Mononuclear cell (primary cell): ENCODE measurements around the gene SLC38A1. TPM values are rescaled to one million over a fixed set of nuclear protein-coding genes. Genes with fewer than 3 reads are reported as not detected.
"Not testable (repeated sequence)": the region's sequence is repeated elsewhere in the genome, so short reads cannot be mapped to it uniquely, and the experiment has no call there.

ENCODE experiments used
- H3K27me3 ChIP-seq: 2 replicates; pipeline ENCODE4 v1.6.0; 2011; ENCODE audit warnings: low read length, control low read depth; ENCODE audit not compliant: insufficient read depth
- H3K4me1 ChIP-seq: 2 replicates; pipeline ENCODE4 v1.5.1; 2011; ENCODE audit warnings: mild to moderate bottlenecking, low read length, control low read depth; ENCODE audit not compliant: insufficient read depth
- H3K4me3 ChIP-seq: 2 replicates; pipeline ENCODE4 v1.5.1; 2011; ENCODE audit warnings: mild to moderate bottlenecking, low read length, moderate library complexity
- H3K9me3 ChIP-seq: 2 replicates; pipeline ENCODE4 v1.5.1; 2011; ENCODE audit warnings: low read depth, mild to moderate bottlenecking, control low read depth, low read length
- total RNA-seq: library from RNA; depleted of rRNA; stranded (reverse); fragments of >200 nt; gene quantifications from one replicate; pipeline ENCODE4 v1.2.3, GENCODE V29; 2012

Gene SLC38A1
- total RNA-seq, 1 donor: 308 TPM

- H3K9me3 ChIP-seq: no peaks in the 10 kb centered on the region
- no peak overlapping the region for H3K4me3 ChIP-seq
- peaks cover 47% of the 10 kb centered on the region for H3K4me1 ChIP-seq
- H3K27me3 ChIP-seq: no peaks in the 10 kb centered on the region
These were observed 58.6 kb downstream of the SLC38A1 start for GRCh38 chr12:46209914-46210872.

- H3K4me3 ChIP-seq: no peak overlapping the region
- H3K27me3 ChIP-seq: no peaks in the 10 kb centered on the region
- no peaks in the 10 kb centered on the region for H3K9me3 ChIP-seq
- H3K4me1 ChIP-seq: peaks cover 40% of the 10 kb centered on the region
These were observed 59.7 kb downstream of the SLC38A1 start for GRCh38 chr12:46209170-46209569.

- no peaks in the 10 kb centered on the region for H3K27me3 ChIP-seq
- H3K4me3 ChIP-seq: no peak overlapping the region
- no peaks in the 10 kb centered on the region for H3K9me3 ChIP-seq
- peaks cover 37% of the 10 kb centered on the region for H3K4me1 ChIP-seq
These were observed 60.5 kb downstream of the SLC38A1 start for GRCh38 chr12:46208370-46208769.

DNA sequence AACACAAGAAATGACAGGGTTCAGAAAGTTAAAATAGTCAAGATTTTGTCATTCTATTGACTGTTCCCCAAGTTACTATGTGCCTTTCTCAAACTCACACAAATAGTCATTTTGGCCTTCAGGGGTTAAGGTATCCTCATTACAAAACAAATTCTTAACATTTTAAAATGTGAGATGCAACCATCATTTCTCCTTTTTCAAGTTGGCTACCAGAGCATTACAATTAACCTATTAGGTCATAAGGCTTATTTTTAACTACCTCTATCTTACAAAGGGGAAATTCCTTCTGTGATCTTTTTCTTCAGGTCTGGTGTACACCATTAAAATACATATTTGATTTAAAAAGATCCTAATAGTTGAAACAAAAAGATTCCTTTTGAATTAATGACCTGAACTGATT is 61.2 kb downstream of the SLC38A1 start:
- Histone ChIP-seq H3K9me3 (no peaks in the 10 kb centered on the region), H3K4me3 (no peak overlapping the region), H3K27me3 (no peaks in the 10 kb centered on the region), H3K4me1 (peaks cover 30% of the 10 kb centered on the region)

- Histone ChIP-seq H3K9me3 (no peaks in the 10 kb centered on the region), H3K4me1 (peaks cover 25% of the 10 kb centered on the region), H3K27me3 (no peaks in the 10 kb centered on the region), H3K4me3 (no peak overlapping the region)
These were observed 62.4 kb downstream of the SLC38A1 start for GRCh38 chr12:46206471-46206870.

DNA sequence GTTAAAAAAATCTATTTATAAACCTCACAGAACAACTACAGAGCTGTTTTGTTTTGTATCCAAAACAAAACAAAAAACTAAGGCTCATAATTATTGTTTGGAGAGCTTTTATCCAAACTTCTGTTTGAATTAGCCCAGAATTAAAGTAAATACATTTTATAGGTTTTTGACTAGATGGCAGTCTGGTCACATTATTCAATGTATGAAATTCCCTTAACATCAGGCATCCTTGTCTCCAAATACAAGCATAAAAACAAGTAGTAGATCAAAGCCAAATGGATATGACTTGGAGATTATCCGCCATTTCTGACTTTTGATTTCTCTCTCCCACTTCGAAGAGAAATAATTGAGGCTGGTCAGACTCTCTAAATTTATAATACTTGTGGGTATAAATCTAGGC is 63.5 kb downstream of the SLC38A1 start:
- Histone ChIP-seq H3K27me3 (no peaks in the 10 kb centered on the region), H3K4me3 (no peak overlapping the region), H3K4me1 (peaks cover 13% of the 10 kb centered on the region), H3K9me3 (no peaks in the 10 kb centered on the region)

- Histone ChIP-seq H3K4me3 (no peak overlapping the region), H3K4me1 (no peaks in the 10 kb centered on the region), H3K27me3 (no peaks in the 10 kb centered on the region), H3K9me3 (no peaks in the 10 kb centered on the region)
These were observed 67.5 kb downstream of the SLC38A1 start for GRCh38 chr12:46201284-46201789.

GRCh38 chr12:46200551-46200950 is 68.3 kb downstream of the SLC38A1 start:
- Histone ChIP-seq H3K4me3 (no peak overlapping the region), H3K4me1 (no peaks in the 10 kb centered on the region), H3K9me3 (no peaks in the 10 kb centered on the region), H3K27me3 (no peaks in the 10 kb centered on the region)

- H3K9me3 ChIP-seq: no peaks in the 10 kb centered on the region
These were observed 69.9 kb downstream of the SLC38A1 start for GRCh38 chr12:46198913-46199312.

DNA sequence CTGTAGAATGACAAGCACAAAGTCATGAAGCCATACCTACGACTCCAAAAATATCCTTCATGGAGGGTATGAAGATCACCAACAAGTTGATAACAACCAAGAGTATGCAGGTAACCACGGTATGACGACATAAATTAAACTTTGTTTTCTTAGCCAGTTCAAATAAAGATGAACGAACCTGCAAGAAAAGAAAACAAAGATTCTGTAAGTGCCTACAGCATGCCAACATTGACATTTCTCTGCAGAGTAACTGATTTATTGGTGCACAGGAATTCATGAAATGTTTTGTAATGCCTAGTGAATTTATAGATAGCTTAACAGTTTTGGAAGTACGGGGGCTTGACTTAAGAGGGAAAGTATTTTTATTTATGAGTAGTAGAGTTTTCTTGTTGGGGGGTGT is 71.0 kb downstream of the SLC38A1 start:
- no peak overlapping the region for H3K4me3 ChIP-seq
- no peaks in the 10 kb centered on the region for H3K27me3 ChIP-seq
- H3K4me1 ChIP-seq: no peaks in the 10 kb centered on the region
- no peaks in the 10 kb centered on the region for H3K9me3 ChIP-seq

More at GRCh38 chr12:46198913-46199312, 69.9 kb downstream of the SLC38A1 start:
- Histone ChIP-seq H3K4me3 (no peak overlapping the region), H3K4me1 (no peaks in the 10 kb centered on the region), H3K27me3 (no peaks in the 10 kb centered on the region)

GRCh38 chr12:46190533-46190932 is 78.3 kb downstream of the SLC38A1 start:
- H3K27me3 ChIP-seq, H3K4me1 ChIP-seq, H3K4me3 ChIP-seq, H3K9me3 ChIP-seq: not testable (repeated sequence)

DNA sequence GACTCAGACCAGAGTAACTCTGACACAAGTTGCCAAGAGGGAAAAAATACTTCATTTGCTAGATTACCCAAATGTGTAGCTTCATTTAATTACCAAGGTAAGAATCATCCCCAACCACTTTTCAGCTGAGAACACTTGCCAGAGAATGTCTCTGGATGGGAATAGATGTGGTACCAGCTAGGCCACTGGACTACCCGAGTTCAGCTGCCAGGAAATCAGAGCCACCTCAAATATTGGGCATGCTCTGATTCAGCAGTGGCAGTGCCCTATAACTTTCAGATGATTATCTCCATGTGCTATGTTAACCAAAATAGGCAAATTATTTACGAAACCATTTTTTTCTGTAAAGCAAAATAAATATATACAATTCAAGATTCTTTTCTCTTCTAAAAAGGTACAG is 80.7 kb downstream of the SLC38A1 start:
- H3K27me3 ChIP-seq: no peaks in the 10 kb centered on the region
- no peaks in the 10 kb centered on the region for H3K9me3 ChIP-seq
- H3K4me3 ChIP-seq: no peak overlapping the region
- peaks cover 14% of the 10 kb centered on the region for H3K4me1 ChIP-seq

- no peak overlapping the region for H3K4me3 ChIP-seq
- peaks cover 14% of the 10 kb centered on the region for H3K4me1 ChIP-seq
- no peaks in the 10 kb centered on the region for H3K27me3 ChIP-seq
- no peaks in the 10 kb centered on the region for H3K9me3 ChIP-seq
These were observed 81.8 kb downstream of the SLC38A1 start for GRCh38 chr12:46187023-46187422.

- H3K4me1 ChIP-seq: peaks cover 14% of the 10 kb centered on the region
- no peaks in the 10 kb centered on the region for H3K27me3 ChIP-seq
- no peak overlapping the region for H3K4me3 ChIP-seq
- H3K9me3 ChIP-seq: no peaks in the 10 kb centered on the region
These were observed 82.8 kb downstream of the SLC38A1 start for GRCh38 chr12:46186088-46186487.

GRCh38 chr12:46185686-46186085 is 83.2 kb downstream of the SLC38A1 start:
- H3K4me3 ChIP-seq: no peak overlapping the region
- peaks cover 14% of the 10 kb centered on the region for H3K4me1 ChIP-seq
- no peaks in the 10 kb centered on the region for H3K9me3 ChIP-seq
- H3K27me3 ChIP-seq: no peaks in the 10 kb centered on the region
